Natural killer cell (primary cell): ENCODE measurements around the gene CHCHD1. TPM values are rescaled to one million over a fixed set of nuclear protein-coding genes. Genes with fewer than 3 reads are reported as not detected.

Experiments
- ATAC-seq, 3 donors: fragments of 150-1000 bp in 2 of 3; fragments of 200-7000 bp in 1 of 3; cut with Tn5 transposase; 1 replicate in 1 of 3; 2 replicates in 2 of 3; pipeline ENCODE4 v1.10.0; 2021; ENCODE audit warnings: mild to moderate bottlenecking in 2 of 3, moderate library complexity in 2 of 3
- DNase-seq, 2 donors: peaks; one replicate each; pipeline versions ENCODE4 v3.0.0 to v3.0.0-alpha.2; 2013 to 2021; ENCODE audit warnings: mixed read lengths in 1 of 2
- H3K27ac ChIP-seq: one replicate; pipeline ENCODE4 v1.5.1; 2013; ENCODE audit warnings: mild to moderate bottlenecking, low read length
- H3K27me3 ChIP-seq: one replicate; pipeline ENCODE4 v1.6.1; 2013; ENCODE audit warnings: low read length; ENCODE audit not compliant: control insufficient read depth, insufficient read depth
- H3K36me3 ChIP-seq: one replicate; pipeline ENCODE4 v1.6.1; 2013; ENCODE audit warnings: low read length; ENCODE audit not compliant: control insufficient read depth, insufficient read depth
- H3K4me1 ChIP-seq: one replicate; pipeline ENCODE4 v1.6.1; 2013; ENCODE audit warnings: low read length; ENCODE audit not compliant: control insufficient read depth, insufficient read depth
- H3K4me3 ChIP-seq: one replicate; pipeline ENCODE4 v1.5.1; 2013; ENCODE audit warnings: low read length
- H3K9me3 ChIP-seq: one replicate; pipeline ENCODE4 v1.6.1; 2013; ENCODE audit warnings: low read length; ENCODE audit not compliant: control insufficient read depth, insufficient read depth
- H3K27ac Mint-ChIP-seq, 2 donors: one replicate each; pipeline ENCODE4 v1.8.0; 2022; ENCODE audit warnings: mild to moderate bottlenecking in 2 of 2, mixed read lengths in 2 of 2, moderate library complexity in 1 of 2
- H3K27me3 Mint-ChIP-seq, 2 donors: one replicate each; pipeline ENCODE4 v1.8.0; 2022; ENCODE audit warnings: low read depth in 2 of 2, mixed read lengths in 2 of 2
- H3K36me3 Mint-ChIP-seq: one replicate; pipeline ENCODE4 v1.8.0; 2022; ENCODE audit warnings: mixed read lengths
- H3K4me1 Mint-ChIP-seq, 2 donors: one replicate each; pipeline ENCODE4 v1.8.0; 2022; ENCODE audit warnings: mixed read lengths in 2 of 2
- H3K4me3 Mint-ChIP-seq: one replicate; pipeline ENCODE4 v1.8.0; 2022; ENCODE audit warnings: mild to moderate bottlenecking, moderate library complexity, mixed read lengths
- H3K9me3 Mint-ChIP-seq, 2 donors: one replicate each; pipeline ENCODE4 v1.8.0; 2022; ENCODE audit warnings: mixed read lengths in 2 of 2
- CTCF ChIP-seq: fragments of 200-600 bp; IDR thresholded peaks from one replicate; pipeline ENCODE4 v1.8.0; 2022; ENCODE audit warnings: antibody characterized with exemption
- whole genome bisulfite sequencing: methylation state at CpG from one replicate; pipeline ENCODE4 v1.1.7; 2013; ENCODE audit warnings: missing lambda C conversion rate; ENCODE audit not compliant: insufficient coverage; 5-methylcytosine and 5-hydroxymethylcytosine counted together
- intact Hi-C: fragments of 100-400 bp; cut with micrococcal nuclease; formaldehyde crosslinking; loops from one replicate; pipeline ENCODE4 v1.14.2; 2022
- total RNA-seq, 4 donors: library from RNA; stranded (reverse); fragments of 120-200 nt in 1 of 4; gene quantifications; one replicate each; pipeline versions ENCODE4 v1.2.3 to v1.2.4, GENCODE V29; 2013 to 2022

CHCHD1 gene
- total RNA-seq, 3 donors from 2014 or later (not counting 1 experiment from before 2014, with no cell fraction given) = 5.2 to 7.0 (median 5.9) TPM

DNA sequence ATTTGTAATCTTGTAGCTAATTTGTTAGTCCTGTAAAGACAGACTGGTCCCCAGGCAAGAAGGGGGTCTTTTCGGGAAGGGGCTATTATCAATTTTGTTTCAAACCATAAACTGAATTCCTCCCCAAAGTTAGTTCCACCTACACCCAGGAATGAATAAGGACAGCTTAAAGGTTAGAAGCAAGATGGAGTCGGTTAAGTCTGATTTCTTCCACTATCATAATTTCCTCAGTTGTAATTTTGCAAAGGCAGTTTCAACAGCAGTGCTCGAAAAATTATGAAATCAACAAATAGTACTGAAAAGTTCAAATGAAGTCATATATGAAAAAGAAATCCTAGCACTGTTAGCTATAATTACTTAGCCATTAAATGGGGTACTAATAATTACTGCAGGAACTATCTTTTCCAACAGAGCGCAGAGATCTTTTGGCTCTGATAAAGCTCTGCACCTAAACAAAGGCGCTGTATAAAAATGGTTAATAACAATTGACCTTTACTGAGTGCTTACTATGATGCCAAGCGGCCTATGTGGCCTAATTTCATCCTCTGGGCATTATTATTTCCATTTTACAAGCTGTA, 38.4 kb upstream of the CHCHD1 start:
- Histone ChIP-seq H3K9me3 (no peaks in the 10 kb centered on the region), H3K27me3 (no peaks in the 10 kb centered on the region), H3K27ac (peak overlapping the region; percentile 92), H3K4me1 (peaks cover 22% of the 10 kb centered on the region), H3K4me3 (peak overlapping the region; percentile 73), H3K36me3 (peaks cover 4% of the 10 kb centered on the region)
- Mint-ChIP-seq H3K27me3 (no peaks in the 10 kb centered on the region), H3K9me3 (no peaks in the 10 kb centered on the region), H3K27ac (peak overlapping the region; percentile 98 to 99), H3K36me3 (no peaks in the 10 kb centered on the region), H3K4me3 (peak overlapping the region; percentile 100), H3K4me1 (peaks cover 27 to 32% of the 10 kb centered on the region in 2 donors)
- 40% methylated on average over 4 of the region's 6 CpGs for WGBS
- no peak for ATAC-seq
- TF ChIP-seq CTCF = no peak
- intact Hi-C loops = no loop called here
- DNase-seq = no peak

DNA sequence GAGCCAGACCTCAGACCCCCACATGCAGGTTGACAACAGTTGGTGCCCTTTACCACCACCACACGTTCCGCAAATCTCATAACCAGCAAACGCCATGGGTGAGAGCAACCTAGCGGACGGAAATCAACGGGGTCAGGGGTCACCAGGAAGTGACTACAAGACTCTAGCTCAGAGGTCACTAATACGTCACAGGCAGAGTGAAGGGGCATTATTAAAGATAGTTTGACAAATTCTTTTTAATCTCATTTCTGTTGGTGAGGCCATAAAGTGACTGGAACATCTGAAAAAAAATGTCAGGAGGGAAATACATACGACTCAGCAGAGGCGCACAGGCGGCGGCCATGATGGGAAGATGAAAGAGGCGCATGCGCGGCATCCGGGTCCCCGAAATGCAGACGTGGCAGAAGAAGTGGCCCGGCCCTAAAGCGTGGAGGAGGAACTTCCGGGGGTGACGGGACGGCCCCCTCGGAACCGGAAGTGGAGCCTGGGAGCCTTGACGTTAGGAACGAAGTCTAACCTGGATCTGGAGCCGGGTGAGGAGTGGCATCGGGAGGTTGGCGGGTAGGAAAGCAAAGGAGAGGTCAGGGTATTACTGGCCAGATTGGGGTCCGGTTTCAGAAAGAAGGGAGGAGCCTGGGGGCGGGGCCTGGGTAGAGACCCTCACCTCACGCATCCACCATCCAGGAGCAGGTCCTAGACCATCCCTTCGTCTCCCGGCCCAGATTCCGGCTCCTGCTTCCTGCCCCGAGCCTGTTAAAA, 37.8 kb upstream of the CHCHD1 start, which contains the start of gene SEC24C:
SEC24C (plus strand) TSS at position 468 of the 759 bp plus-strand sequence. CDS start 2,461 bp downstream, outside the sequence.
- Histone ChIP-seq H3K9me3 (no peaks in the 10 kb centered on the region), H3K4me1 (peaks cover 27% of the 10 kb centered on the region), H3K27ac (peak within 1 kb of the TSS; percentile 92), H3K36me3 (peaks cover 6% of the 10 kb centered on the region), H3K4me3 (peak within 1 kb of the TSS; percentile 73), H3K27me3 (no peaks in the 10 kb centered on the region)
- intact Hi-C loops = loop anchor here (1.0 to 2.0 kb wide), 4 partner anchors 14 to 41 kb away; partner anchors contain the start of gene ZSWIM8
- DNase-seq (peak; percentile 95 to 99), ATAC-seq (peak; percentile 88 to 95 (median 88))
- Mint-ChIP-seq H3K36me3 (no peaks in the 10 kb centered on the region), H3K27ac (peak within 1 kb of the TSS; percentile 98 to 99), H3K9me3 (no peaks in the 10 kb centered on the region), H3K4me1 (peaks cover 30 to 35% of the 10 kb centered on the region in 2 donors), H3K4me3 (peak within 1 kb of the TSS; percentile 100), H3K27me3 (no peaks in the 10 kb centered on the region)
- under 1% methylated on average over 36 of the region's 36 CpGs for WGBS
- TF ChIP-seq CTCF = no peak

DNA sequence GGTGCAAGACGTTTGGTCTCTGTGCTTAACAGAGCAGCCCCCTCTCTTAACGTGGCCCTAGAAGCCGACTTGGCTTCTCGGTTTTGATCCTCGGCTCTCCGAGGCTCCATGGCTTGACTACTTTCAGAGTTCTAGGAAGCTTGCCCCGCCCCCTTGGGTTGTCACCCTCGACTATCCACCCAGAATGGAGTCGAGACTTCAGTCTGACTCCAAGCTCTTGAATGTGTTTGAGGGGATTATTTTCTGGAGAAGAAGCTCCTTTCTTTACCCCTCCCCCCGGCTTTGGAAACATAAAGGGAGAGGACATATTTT, 37.2 kb upstream of the CHCHD1 start:
- H3K27ac Mint-ChIP-seq = peak overlapping the region; percentile 98 to 99

More for the DNA sequence above, 37.2 kb upstream of the CHCHD1 start:
- Histone ChIP-seq H3K4me1 (peaks cover 31% of the 10 kb centered on the region), H3K27ac (peak overlapping the region; percentile 92), H3K4me3 (peak overlapping the region; percentile 73), H3K36me3 (peaks cover 8% of the 10 kb centered on the region), H3K27me3 (no peaks in the 10 kb centered on the region), H3K9me3 (no peaks in the 10 kb centered on the region)
- ATAC-seq (peak; percentile 7 to 30 (median 22)), DNase-seq (peak in 1 of 2 donors; percentile 62)
- Mint-ChIP-seq H3K9me3 (no peaks in the 10 kb centered on the region), H3K27me3 (no peaks in the 10 kb centered on the region), H3K4me3 (peak overlapping the region; percentile 100), H3K4me1 (peaks cover 35 to 41% of the 10 kb centered on the region in 2 donors), H3K36me3 (no peaks in the 10 kb centered on the region)
- WGBS = 2% methylated on average over 7 of the region's 10 CpGs
- TF ChIP-seq CTCF = no peak
- intact Hi-C loops = loop anchor here (1.0 to 2.0 kb wide), 4 partner anchors 14 to 41 kb away; partner anchors contain the start of gene ZSWIM8
